Gastroesophageal sphincter (tissue), 3 donors: ENCODE data around the gene MXD3.

Experiments
- EP300 ChIP-seq: sonication (generic); formaldehyde crosslinking; IDR thresholded peaks from one replicate; pipeline ENCODE4 v1.6.1; 2017; ENCODE audit warnings: antibody characterized with exemption, mild to moderate bottlenecking
- POLR2AphosphoS5 ChIP-seq: sonication (generic); formaldehyde crosslinking; IDR thresholded peaks from one replicate; pipeline ENCODE4 v1.6.1; 2017; ENCODE audit warnings: antibody characterized with exemption
- TF ChIP-seq, protein P1 (sequence below), 4 experiments: fragments of 200-600 bp in 2 of 4; fragments of 450-650 bp in 2 of 4; sonication (generic) in 1 of 4; IDR thresholded peaks; one replicate each; pipeline ENCODE4 v1.5.1; 2017 to 2019; ENCODE audit warnings: antibody characterized with exemption in 4 of 4, mild to moderate bottlenecking in 2 of 4, moderate library complexity in 2 of 4

DNA sequence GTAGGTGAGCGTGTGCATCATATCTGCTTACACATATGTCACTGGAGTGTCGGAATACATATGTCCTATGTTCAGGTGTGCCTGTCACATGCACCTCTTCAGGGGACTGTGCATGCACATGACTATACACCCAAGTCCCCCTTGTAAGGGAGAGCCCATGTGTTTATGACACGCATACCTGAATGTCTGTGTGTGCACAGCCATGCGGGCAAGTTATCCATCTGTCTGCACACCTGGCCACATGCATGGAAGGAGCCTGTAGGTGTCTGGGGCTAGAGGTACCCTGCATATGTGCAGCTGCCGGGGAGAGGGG is 45.4 kb upstream of the MXD3 start:
- TF ChIP-seq POLR2AphosphoS5 = no peak
- TF ChIP-seq, protein P1, sequence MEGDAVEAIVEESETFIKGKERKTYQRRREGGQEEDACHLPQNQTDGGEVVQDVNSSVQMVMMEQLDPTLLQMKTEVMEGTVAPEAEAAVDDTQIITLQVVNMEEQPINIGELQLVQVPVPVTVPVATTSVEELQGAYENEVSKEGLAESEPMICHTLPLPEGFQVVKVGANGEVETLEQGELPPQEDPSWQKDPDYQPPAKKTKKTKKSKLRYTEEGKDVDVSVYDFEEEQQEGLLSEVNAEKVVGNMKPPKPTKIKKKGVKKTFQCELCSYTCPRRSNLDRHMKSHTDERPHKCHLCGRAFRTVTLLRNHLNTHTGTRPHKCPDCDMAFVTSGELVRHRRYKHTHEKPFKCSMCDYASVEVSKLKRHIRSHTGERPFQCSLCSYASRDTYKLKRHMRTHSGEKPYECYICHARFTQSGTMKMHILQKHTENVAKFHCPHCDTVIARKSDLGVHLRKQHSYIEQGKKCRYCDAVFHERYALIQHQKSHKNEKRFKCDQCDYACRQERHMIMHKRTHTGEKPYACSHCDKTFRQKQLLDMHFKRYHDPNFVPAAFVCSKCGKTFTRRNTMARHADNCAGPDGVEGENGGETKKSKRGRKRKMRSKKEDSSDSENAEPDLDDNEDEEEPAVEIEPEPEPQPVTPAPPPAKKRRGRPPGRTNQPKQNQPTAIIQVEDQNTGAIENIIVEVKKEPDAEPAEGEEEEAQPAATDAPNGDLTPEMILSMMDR (IDR thresholded peaks at IDR 0.05) = no peak
- TF ChIP-seq EP300 = no peak
